Choroid plexus epithelial cell (primary cell): ENCODE data around the gene ZNF562.
A peak's percentile ranks its signal among the peaks of the same experiment; 100 is the strongest.
"Not testable (repeated sequence)": the region's sequence is repeated elsewhere in the genome, so short reads cannot be mapped to it uniquely, and the experiment has no call there.

Source experiments
- DNase-seq: peaks from one replicate; pipeline ENCODE4 v3.0.0-alpha.2; 2010; ENCODE audit warnings: low read depth
- H3K4me3 ChIP-seq: 2 replicates; pipeline ENCODE4 v1.5.1; 2011; ENCODE audit warnings: low read depth, mild to moderate bottlenecking, control low read depth, low read length, moderate library complexity
- CTCF ChIP-seq: conservative IDR thresholded peaks from 2 replicates; pipeline ENCODE4 v1.5.1; 2011; ENCODE audit warnings: low read depth, mild to moderate bottlenecking, control low read depth, inconsistent platforms, low read length, moderate library complexity

Gene ZNF562

GRCh38 chr19:9668544-9668943 lies 6.4 kb downstream of the ZNF562 start:
- no peak overlapping the region for H3K4me3 ChIP-seq
- no peak for TF ChIP-seq CTCF
- DNase-seq = no peak

GRCh38 chr19:9667898-9668297 lies 7.0 kb downstream of the ZNF562 start:
- DNase-seq = no peak
- H3K4me3 ChIP-seq = no peak overlapping the region
- TF ChIP-seq CTCF = no peak

GRCh38 chr19:9658769-9659168 lies 16.1 kb downstream of the ZNF562 start:
- no peak overlapping the region for H3K4me3 ChIP-seq

GRCh38 chr19:9653066-9653555 lies 21.8 kb downstream of the ZNF562 start:
- H3K4me3 ChIP-seq, DNase-seq: not testable (repeated sequence)

More at GRCh38 chr19:9658769-9659168, 16.1 kb downstream of the ZNF562 start:
- no peak for TF ChIP-seq CTCF
- peak; percentile 39 for DNase-seq

- not testable (repeated sequence) for DNase-seq, H3K4me3 ChIP-seq
Measured at GRCh38 chr19:9651464-9651863, 23.4 kb downstream of the ZNF562 start.

- TF ChIP-seq CTCF = no peak
- H3K4me3 ChIP-seq = no peak overlapping the region
- DNase-seq = no peak
Measured at GRCh38 chr19:9650345-9650744, 24.6 kb downstream of the ZNF562 start.

- no peak for TF ChIP-seq CTCF
- DNase-seq = peak; percentile 4
Measured at GRCh38 chr19:9645472-9645871, 29.4 kb downstream of the ZNF562 start.

GRCh38 chr19:9644472-9644871 lies 30.4 kb downstream of the ZNF562 start:
- no peak overlapping the region for H3K4me3 ChIP-seq
- TF ChIP-seq CTCF = no peak
- DNase-seq = no peak

More at GRCh38 chr19:9645472-9645871, 29.4 kb downstream of the ZNF562 start:
- no peak overlapping the region for H3K4me3 ChIP-seq
